ENCODE data around the gene BTBD7.

GRCh38 chr14:93234798-93235197 lies 98.0 kb downstream of the BTBD7 start:
- no peak for TF ChIP-seq ZNF592 (IDR thresholded peaks at IDR 0.05)
- TF ChIP-seq ELK3 (CRISPR knock-in tag; IDR thresholded peaks at IDR 0.05): no peak
- TF ChIP-seq ZNF785 (CRISPR knock-in tag; IDR thresholded peaks at IDR 0.05): no peak
- TF ChIP-seq SP1 (CRISPR knock-in tag; IDR thresholded peaks at IDR 0.05): no peak
- no peak for TF ChIP-seq ZFP36 (IDR thresholded peaks at IDR 0.05; ENCODE audit: low read depth, low read length, partially characterized antibody)
- TF ChIP-seq CTCF (IDR thresholded peaks at IDR 0.05 in 2 of 3, conservative IDR thresholded peaks at IDR 0.05 in 1 of 3; ENCODE audit: insufficient read depth in 2 of 3, low read depth in 1 of 3, low read length in 3 of 3): no peak
- no peak for TF ChIP-seq ZBTB26 (CRISPR knock-in tag; IDR thresholded peaks at IDR 0.05)
- TF ChIP-seq HNRNPK (IDR thresholded peaks at IDR 0.05; ENCODE audit: low read depth, low read length, poor library complexity, severe bottlenecking): no peak
- TF ChIP-seq ZNF609 (CRISPR knock-in tag; IDR thresholded peaks at IDR 0.05; ENCODE audit: borderline replicate concordance): no peak
- TF ChIP-seq KLF6 (CRISPR knock-in tag; IDR thresholded peaks at IDR 0.05; ENCODE audit: borderline replicate concordance): no peak

All from K562 (cell line).